GM18858 (cell line): ENCODE measurements around the gene DPY30.
A peak's percentile ranks its signal among the peaks of the same experiment; 100 is the strongest.

Experiments used
- ATAC-seq: cut with Tn5 transposase; IDR thresholded peaks from one replicate; pipeline ENCODE4 v1.9.1; 2021; ENCODE audit not compliant: unreplicated experiment

The DPY30 gene

DNA sequence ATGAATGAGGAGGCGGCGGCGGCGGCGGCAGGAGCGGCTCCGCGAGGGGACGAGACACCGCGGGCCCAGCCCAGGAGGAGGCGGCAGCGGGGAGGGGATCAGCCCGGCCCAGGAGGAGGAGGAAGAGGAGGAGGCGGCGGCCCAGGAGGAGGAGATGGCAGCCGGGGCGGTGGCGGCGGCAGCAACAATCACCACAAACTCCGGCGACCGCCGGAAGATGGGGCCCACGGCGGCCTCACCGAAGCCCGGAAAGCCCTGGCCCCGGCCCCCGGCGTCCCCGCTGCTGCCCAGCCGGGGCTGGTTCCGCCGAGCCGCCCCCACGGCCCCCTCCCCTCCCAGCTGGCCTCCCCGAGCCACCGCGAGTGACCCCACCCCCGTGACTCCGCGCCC is 29.3 kb downstream of the DPY30 start:
- ATAC-seq, result peak; percentile 28

DNA sequence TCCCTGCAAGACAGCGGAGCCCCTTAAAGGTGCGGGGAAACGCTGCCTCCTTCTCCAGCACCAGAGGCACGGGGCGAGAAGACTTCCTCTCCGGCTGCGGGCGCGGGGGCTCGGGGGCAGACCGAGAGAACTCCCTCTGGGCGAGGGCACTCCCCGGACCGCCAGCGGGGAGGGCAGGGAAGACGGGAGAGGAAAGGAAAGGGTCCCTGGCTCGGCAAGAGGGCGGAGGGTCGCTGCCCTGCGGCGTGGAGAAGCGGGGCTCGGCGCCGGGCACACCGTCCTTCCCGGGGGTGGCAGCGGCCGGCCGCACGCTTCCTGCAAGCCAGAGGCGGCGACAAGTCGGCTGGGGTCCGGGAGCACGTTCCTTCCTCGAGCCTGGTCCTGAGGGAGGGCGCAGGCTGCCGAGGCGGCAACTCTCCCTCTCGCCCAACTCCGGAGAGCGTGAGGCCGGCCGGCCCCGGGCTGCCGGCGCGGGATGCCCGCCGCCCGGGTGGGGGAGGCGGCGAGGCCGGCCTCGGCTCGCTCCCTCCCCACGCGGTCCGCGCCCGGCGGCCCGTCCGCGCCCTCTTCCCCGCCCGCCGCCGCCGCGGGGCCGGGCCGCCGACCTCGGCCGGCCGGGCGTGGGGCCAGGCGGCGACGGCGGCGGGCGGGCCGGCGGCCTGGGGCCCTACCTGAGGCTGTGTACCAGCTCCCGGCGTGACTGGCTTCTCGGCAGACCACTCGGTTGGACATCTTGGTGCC is 29.9 kb downstream of the DPY30 start:
- peak; percentile 3 for ATAC-seq

DNA sequence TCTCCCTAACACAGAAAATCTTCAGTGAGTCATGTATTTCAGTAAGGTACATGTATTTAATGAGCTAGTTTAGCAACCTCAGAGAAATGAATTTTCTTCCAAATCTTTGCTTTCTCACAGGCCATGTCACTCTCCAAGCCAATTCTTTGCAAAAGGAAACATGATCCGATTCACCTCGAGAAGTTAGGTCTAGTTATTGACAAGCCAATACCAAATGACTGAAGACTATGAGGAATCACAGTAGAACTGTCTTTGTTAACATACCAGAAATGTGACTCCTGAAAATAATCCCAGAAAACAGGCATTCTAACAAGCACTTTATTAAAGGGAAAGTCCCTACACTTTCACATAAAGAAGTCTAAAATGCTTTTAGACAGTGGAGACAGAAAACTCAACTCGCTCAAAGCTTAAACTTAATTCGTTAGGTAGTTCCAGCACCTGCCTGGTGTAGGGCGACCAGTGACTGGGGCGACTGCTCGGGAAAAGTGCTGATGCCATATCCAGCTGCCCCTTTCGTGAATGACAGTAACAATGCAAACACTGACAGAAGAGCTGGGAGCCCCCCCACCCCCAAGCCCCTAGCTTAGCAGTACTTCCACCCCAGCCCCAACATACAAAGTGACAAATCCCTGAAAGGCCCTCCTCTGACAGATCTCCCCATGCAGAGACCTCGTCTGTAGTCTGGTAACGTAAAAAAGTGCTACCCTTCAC is 30.6 kb downstream of the DPY30 start:
- no peak for ATAC-seq

DNA sequence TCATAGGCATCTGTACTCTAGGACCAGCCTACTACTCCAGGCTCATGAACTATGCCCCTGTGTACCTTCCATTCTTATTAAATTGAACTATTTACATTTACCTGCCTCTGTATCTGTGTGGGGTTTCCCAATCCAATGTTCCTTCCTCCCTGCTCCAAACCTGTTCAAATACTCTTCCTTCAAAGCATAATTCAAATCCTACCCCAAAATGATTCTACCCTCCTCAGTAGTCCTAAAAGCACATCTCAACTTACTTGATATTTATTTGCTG is 32.5 kb downstream of the DPY30 start:
- ATAC-seq, result no peak

DNA sequence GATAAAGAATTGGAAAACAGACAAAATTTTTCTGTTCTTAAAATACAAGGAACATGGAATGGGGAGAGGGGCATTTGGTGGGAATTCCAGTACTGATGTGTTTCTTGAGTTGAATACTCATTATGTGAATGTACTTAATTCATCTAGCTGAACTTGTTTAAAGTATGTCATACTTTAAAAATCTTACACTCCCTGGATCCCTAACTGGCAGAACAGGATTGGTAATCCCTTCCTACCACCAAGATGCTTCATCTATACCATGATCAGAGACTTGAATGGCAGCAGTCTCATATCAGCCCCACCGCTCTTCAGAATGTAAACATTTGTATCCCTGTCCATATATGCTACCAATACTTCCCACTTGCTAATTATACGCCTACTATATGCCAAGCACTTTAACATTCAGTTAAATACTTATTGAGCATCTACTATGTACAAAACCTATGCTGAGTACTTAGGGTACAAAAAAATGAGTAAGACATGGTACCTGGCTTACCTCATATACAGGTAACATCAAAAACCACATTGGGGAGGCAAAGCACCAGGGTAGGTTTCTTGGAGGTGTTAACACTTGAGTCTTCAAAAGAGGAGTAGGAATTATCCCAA is 34.1 kb downstream of the DPY30 start:
- ATAC-seq, result no peak

DNA sequence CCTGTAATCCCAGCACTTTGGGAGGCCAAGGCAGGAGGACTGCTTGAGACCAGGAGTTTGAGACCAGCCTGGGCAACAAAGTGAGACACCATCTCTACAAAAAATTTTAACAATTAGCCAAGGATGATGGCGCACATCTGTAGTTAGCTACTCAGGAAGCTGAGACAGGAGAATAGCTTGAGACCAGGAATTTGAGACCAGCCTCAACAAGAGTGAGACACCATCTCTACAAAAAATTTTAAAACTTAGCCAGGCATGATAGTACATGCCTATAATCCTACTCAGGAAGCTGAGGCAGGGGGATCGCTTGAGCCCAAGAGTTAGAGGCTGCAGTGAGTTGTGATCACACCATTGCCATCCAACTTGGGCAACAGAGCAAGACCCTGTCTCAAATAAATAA is 35.8 kb downstream of the DPY30 start:
- no peak for ATAC-seq

DNA sequence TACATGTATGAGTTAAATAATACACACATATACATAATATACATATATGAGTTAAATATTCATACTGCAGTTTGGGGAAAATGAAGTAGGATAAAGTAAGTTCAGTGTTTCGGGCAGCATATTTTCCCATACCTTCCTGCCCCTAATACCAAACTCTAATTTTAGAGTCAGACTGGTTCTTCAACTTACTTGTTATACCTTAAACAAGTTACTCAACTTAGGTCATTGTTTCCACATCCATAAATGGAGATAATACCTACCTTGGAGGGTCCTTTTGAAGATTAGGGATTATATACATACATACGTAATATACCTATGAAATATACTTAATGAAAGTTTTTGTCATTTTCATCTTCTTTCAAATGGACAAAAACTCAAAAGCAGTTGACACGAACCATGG is 37.2 kb downstream of the DPY30 start:
- no peak for ATAC-seq

DNA sequence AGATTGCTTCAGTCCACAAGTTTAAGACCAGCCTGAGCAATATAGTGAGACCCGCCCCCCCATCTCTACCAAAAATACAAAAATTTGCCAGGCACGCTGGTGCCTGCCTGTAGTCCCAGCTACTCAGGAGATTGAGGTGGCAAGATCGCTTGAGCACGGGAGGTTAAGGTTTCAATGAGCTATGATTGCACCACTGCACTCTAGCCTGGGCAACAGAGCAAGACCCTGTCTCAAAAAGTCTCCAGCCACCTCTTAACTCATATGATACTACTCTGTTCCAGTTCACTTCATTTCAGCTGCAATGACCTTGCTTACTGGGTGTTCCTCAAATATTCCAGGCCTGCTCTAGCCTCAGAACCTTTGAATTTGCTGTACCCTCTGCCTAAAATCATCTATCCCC is 40.2 kb downstream of the DPY30 start:
- no peak for ATAC-seq

DNA sequence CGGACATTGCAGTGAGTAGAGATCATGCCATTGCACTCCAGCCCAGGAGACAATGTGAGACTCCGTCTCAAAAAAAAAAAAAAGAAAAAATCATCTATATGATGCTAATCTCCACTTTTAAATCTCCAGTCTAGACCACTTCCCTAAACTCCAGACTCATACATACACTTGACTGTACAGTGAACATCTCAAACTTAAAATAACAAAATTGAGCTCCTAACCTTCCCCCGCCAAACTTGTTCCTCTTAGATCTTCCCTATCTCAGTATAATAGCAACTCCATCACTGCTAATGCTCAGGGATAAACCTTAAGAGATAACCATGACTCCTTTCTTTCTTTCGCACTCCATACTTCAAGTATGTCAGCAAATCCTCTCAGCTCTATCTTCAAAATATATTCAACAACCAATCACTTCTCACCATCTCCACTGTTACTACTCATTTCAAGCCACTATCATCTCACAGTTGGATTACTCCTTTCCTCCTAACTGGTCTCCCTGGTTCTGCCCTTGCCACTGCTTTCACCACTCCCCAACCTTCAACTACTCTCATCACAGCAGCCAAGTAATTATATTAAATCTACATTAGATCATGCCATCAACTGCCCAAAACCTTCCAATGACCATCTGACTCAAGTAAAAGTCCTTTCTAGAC is 40.7 kb downstream of the DPY30 start:
- ATAC-seq, result no peak

DNA sequence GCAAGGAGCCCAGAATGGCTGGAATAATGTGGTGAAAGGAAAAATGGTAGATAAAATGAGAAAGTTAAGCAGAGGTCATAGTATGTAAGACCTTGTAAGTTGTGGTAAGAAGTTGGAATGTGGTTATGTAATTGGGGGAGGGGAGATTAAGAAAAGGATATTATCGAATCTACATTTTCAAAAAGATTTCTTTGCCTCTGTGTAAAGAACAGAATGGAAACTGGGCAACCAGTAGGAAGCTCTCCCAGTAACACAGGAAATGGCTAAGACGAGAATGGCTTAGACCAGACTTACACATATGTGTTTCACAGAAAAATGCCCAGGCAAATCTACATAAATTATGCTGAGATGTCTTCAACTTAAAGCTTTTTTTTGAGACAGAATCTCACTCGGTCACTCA is 42.0 kb downstream of the DPY30 start:
- no peak for ATAC-seq

DNA sequence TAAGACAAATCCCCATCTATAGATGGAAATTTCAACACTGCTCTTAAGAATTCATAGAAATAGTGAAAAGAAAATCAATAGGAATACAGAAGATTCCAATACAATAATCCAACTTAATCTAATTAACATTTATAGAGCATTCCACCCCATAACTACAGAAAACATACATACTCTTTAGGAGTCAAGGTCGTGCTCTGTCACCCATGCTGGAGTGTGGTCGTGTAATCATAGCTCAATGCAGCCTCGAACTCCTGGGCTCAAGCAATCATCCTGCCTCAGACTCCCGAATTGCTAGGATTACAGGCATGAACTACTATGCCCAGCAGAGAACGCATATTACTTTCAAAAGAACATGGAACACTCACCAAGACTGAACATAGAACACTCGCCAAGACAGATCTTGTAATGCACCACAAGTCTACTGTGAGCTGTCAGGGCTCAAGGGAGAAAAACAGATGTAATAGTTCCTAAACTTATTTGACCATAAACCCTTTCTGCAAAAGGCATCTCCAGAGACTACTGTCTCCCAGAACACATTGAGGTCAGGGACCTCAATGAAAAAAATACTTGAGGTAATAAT is 42.9 kb downstream of the DPY30 start:
- no peak for ATAC-seq

DNA sequence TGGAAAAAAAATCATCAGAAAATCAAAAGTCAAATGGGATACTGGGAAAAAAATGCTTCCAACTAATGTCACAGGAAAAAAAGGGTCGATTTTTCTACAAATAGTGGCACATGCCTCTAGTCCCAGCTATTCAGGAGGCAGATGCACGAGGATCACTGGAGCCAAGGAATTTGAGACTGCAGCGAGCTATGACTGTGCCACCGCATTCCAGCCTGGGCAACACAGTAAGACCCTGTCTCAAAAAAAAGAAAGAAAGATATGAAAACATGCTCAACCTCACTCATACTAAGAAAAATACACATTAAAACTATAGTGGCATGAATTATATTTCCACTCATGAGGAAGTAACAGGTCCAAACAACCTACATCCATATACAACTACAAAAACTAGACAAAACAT is 46.7 kb downstream of the DPY30 start:
- no peak for ATAC-seq

DNA sequence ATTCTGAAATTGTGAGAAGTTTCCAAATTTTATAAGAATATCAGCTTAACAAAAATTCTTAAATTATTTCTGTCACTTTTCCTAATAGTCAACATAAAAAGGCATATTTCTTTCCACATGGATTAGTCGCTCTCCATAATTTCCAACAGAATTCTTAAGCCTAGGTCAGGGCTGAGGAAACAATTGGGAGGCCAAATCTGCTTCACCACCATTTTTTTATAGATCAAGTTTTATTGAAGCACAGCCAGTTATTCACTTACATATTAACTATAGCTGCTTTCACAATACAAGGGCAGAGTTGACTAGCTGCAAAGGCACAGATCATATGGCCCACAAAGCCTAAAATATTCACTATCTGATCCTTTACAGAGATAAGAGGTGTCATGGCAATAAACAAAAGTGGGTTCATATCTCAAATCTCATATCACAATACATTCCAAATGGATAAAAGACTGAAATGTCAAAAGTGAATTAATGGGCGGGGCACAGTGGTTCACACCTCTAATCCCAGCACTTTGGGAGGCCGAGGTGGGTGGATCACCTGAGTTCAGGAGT is 47.5 kb downstream of the DPY30 start:
- ATAC-seq, result no peak

DNA sequence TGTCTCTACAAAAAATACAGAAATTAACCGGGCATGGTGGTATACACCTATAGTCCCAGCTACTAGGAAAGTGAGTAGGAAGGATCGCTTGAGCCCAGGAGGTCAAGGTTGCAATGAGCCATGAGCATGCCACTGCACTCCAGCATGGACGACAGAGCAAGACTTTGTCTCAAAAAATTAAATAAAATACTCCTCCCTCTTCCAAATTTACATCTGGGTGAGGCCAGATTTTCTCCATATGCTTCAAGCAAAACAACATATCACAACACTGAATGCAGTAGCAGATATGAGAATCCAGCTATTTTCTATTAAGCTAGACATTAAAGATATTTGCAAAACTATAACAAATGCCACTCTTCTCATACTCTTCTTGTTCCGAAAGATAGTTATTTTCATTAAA is 49.7 kb downstream of the DPY30 start:
- no peak for ATAC-seq

DNA sequence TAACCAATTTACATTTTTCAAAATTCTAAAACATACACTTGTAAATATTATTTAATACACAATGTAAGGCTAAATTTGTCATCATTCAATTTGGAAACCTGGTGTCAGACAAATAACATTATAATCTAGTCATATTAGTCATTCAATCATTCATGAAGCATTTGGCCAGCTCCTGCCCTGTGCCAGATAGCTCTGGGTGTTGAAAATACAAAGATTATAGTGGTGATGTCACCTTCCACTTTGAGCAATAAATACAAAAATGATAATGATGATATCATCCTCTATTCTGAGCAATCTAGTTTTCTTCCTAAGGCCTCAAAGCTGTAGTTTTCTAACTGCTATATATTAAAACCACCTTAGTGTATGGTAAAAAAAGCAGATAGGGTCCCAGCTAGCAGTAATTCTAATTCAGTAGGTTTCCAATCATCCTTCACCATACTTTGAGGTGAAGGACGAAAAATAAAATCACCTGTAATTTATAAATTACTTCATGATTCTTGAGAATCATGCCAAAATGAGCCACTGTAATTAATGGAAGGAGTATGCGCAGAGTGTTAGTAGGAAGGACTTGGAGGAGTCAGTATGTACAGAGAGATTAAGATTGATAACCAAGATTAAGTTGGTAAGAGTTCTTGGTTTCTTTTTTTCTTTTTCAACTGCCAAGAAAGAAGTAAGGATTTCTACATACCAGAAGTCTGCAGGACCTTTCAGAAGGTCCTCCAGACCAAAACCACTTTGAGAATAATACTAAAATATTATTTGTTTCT is 52.0 kb downstream of the DPY30 start:
- ATAC-seq, result no peak

DNA sequence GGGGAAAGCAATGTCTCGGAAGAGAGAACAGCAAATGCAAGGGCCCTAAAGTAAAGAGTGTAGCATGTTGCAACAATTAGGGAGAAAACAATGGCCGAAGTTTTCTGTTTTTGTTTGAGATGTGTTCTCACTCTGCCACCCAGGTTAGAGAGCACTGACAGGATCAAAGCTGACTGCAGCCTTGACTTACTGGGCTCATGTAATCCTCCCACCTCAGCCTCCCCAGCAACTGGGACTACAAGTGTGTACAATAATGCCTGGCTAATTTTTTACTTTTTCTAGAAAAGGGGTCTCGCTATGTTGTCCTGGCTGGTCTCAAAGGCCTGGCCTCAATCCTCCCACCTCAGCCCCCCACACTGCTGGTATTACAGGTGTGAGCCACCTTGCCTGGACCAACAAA is 52.7 kb downstream of the DPY30 start:
- no peak for ATAC-seq

DNA sequence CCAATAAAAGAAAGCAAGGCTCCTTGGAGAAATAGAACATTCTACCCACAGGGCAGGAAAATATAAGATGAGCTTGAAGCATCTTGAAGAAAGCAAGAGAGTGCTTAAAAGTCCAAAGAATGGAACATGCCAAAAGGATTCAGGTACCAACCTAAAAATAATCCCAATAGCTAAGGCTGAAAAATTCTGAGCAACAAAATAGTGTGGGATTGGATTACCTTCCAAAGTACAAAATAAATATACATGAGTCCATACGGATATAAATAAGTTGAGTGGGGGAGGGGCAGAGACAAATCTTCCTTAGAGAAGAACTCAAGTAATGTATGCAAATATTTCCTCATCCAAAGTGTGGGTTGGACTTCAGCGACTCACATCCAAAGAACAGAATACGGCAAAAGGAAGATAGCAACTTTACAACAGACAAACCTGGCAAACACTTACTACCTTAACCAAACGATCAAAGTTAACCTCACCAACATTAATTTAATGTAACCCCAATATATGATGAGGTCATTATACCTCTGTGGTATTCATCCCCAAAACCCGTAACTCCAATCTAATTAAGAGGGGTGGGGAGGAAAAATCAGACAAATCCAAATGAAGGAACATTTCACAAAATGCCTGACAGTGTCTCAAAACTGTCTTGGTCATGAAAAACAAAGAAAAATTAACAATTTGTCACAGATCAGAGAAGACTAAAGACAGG is 55.7 kb downstream of the DPY30 start:
- no peak for ATAC-seq

DNA sequence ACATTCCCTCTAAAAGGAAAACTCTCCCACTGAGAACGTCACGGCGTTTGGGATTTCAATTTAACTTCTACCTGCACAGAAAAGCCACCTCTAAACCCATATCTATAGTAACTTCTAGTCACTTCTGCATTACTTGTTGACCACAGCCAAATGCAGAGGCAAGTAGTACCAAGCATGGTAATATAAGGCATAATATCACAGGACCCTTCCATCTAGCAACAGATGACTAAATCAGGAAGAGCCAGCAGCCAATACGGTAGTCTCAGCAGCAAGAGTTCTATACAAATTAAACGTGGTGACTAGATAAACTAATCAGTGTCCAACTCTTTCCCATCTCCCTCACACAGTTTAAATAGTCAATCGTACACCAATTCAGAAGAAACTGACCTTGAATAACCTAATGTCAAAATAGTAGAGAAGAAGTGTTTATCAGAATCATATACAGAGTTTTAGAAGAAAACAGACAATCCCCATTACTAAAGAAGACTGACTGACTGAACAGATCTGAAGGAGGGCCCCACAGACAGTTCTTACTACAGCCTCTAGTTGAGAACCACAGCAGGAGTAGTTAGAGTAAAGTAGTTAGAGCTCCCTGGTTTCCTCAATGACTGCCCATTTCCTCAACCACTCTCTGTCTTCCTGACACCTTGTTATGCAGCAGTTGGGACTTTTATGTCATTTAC is 58.8 kb downstream of the DPY30 start:
- ATAC-seq, result peak; percentile 97

DNA sequence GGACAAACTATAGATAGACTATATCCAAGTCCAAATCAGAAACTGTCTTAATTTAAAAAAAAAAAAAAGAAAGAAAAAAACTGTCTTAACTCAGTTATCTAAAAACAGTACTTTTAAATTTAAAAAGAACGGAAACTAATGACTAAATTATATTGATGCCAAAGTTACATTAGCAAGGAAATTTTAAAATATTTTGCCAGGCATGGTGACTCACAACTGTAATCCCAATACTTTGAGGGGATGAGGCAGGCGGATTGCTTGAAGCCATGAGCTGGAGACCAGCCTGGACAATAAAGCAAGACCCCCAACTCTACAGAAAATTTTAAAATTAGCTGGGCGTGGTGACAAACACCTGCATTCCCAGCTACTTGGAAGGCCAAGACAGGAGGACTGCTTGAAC is 59.6 kb downstream of the DPY30 start:
- no peak for ATAC-seq

DNA sequence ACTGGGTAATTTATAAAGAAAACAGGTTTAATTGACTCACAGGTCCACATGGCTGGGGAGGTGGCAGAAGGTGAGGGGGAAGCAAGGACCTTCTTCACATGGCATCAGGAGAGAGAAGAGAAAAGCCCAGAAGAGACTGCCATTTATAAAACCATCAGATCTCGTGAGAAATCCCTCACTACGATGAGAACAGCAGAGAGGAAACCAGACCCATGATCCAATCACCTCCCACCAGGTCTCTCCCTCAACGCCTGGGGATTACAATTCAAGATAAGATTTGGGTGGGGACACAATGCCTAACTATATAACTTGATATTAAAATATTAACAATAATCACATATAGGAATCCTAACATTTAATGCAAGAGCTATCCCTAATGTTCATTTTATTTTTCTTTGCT is 60.6 kb downstream of the DPY30 start:
- no peak for ATAC-seq
